GM12873 (cell line): ENCODE measurements around the gene CMTM3.
A peak's percentile ranks its signal among the peaks of the same experiment; 100 is the strongest.

Experiments used
- CTCF ChIP-seq: IDR thresholded peaks from 2 replicates; pipeline ENCODE4 v1.5.1; 2012; ENCODE audit warnings: low read depth, mild to moderate bottlenecking, moderate library complexity, low read length, control low read depth; ENCODE audit not compliant: insufficient read depth; ENCODE audit errors: missing control alignments

Gene CMTM3

GRCh38 chr16:66649636-66650205, 45.2 kb downstream of the CMTM3 start:
- no peak for TF ChIP-seq CTCF

- TF ChIP-seq CTCF = peak; percentile 97
Measured at GRCh38 chr16:66650707-66651473, 46.4 kb downstream of the CMTM3 start.

- TF ChIP-seq CTCF = no peak
Measured at GRCh38 chr16:66651474-66651765, 46.9 kb downstream of the CMTM3 start.

GRCh38 chr16:66651965-66652364, 47.5 kb downstream of the CMTM3 start:
- no peak for TF ChIP-seq CTCF

- no peak for TF ChIP-seq CTCF
Measured at GRCh38 chr16:66652661-66653360, 48.3 kb downstream of the CMTM3 start.

GRCh38 chr16:66653581-66654350, 49.3 kb downstream of the CMTM3 start:
- TF ChIP-seq CTCF = no peak

GRCh38 chr16:66656547-66656946, 52.0 kb downstream of the CMTM3 start:
- TF ChIP-seq CTCF = no peak
